NOMO-1 treated with dmso at 0.1 percent for 144 hours (cell line): Measurements from ENCODE around the gene EDAR.

ENCODE experiments used
- DNase-seq: peaks from one replicate; lab custom pipeline; 2025; ENCODE audit not compliant: unreplicated experiment; lab: John Stamatoyannopoulos, UW

Gene EDAR

GRCh38 chr2:109005686-109006204 lies 16.7 kb upstream of the EDAR start:
- no peak for DNase-seq

GRCh38 chr2:109001201-109001600 lies 12.2 kb upstream of the EDAR start:
- no peak for DNase-seq

GRCh38 chr2:109000738-109001137 lies 11.7 kb upstream of the EDAR start:
- no peak for DNase-seq

- DNase-seq, result no peak
These were observed 9.9 kb upstream of the EDAR start for GRCh38 chr2:108998911-108999310.

- no peak for DNase-seq
These were observed 5.2 kb upstream of the EDAR start for GRCh38 chr2:108994178-108994577.

- DNase-seq, result no peak
These were observed 4.3 kb upstream of the EDAR start for GRCh38 chr2:108993095-108993937.

GRCh38 chr2:108988076-108988795 lies 784 bp downstream of the EDAR start:
- DNase-seq, result no peak

- no peak for DNase-seq
These were observed 2.0 kb downstream of the EDAR start for GRCh38 chr2:108986916-108987510.

GRCh38 chr2:108983610-108984009 lies 5.4 kb downstream of the EDAR start:
- DNase-seq, result no peak

- no peak for DNase-seq
These were observed 6.0 kb downstream of the EDAR start for GRCh38 chr2:108983061-108983460.

GRCh38 chr2:108982259-108982679 lies 6.8 kb downstream of the EDAR start:
- DNase-seq, result no peak

GRCh38 chr2:108981846-108982245 lies 7.2 kb downstream of the EDAR start:
- no peak for DNase-seq

- no peak for DNase-seq
These were observed 8.9 kb downstream of the EDAR start for GRCh38 chr2:108980076-108980475.

- DNase-seq, result no peak
These were observed 9.6 kb downstream of the EDAR start for GRCh38 chr2:108979461-108979860.

- no peak for DNase-seq
These were observed 10.3 kb downstream of the EDAR start for GRCh38 chr2:108978709-108979111.

GRCh38 chr2:108975613-108976435 lies 13.2 kb downstream of the EDAR start:
- DNase-seq, result no peak

- no peak for DNase-seq
These were observed 14.3 kb downstream of the EDAR start for GRCh38 chr2:108974674-108975073.

- DNase-seq, result no peak
These were observed 16.4 kb downstream of the EDAR start for GRCh38 chr2:108972663-108973062.

- no peak for DNase-seq
These were observed 17.1 kb downstream of the EDAR start for GRCh38 chr2:108971661-108972566.

GRCh38 chr2:108970369-108970768 lies 18.7 kb downstream of the EDAR start:
- DNase-seq, result no peak
